VCaP (cell line): ENCODE measurements around the gene FREM3.
"Not testable (repeated sequence)": the region's sequence is repeated elsewhere in the genome, so short reads cannot be mapped to it uniquely, and the experiment has no call there.

Experiments used
- H3K27ac ChIP-seq: fragments of 450-650 bp; 2 replicates; pipeline ENCODE4 v1.5.1; 2017
- CTCF ChIP-seq: fragments of 450-650 bp; conservative IDR thresholded peaks from 2 replicates; pipeline ENCODE4 v1.5.1; 2017; ENCODE audit warnings: mild to moderate bottlenecking, moderate library complexity

The FREM3 gene

DNA sequence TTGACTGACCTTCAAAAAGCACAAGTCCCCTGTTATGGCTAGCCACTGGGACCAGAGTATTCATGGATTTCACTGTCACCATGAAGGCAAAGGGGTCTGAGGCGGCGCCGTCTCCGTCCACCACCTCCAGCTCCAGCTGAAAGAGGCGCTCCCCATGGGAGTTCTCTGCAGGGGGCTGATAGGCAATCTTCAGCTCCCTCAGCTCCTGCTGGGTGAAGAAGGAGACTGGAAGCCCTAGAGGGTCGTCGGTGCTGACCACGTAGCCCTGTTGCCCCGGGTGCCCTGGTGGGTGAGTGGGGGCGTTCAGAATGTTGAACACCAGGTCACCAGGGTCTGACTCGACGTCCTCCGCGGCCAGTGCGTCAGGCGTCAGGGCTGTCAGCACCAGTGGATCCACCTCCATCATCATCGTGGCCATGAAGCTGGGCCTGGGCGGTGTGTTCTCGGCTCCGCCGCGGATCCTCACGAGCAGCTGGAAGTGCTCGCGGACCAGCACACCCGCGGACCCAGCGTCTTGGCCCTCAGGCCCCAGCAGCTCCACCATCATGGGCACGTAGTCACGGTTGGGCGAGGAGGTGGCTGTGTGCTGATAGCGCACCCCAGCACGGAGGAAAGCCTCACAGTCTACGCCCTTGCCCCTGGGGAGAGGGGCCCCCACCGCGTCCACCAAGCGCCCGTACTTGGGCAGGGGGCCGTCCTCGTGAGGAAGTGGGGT is 987 bp downstream of the FREM3 start:
- H3K27ac ChIP-seq = no peak overlapping the region
- no peak for TF ChIP-seq CTCF

GRCh38 chr4:143693856-143694255 is 6.6 kb downstream of the FREM3 start:
- TF ChIP-seq CTCF = no peak

DNA sequence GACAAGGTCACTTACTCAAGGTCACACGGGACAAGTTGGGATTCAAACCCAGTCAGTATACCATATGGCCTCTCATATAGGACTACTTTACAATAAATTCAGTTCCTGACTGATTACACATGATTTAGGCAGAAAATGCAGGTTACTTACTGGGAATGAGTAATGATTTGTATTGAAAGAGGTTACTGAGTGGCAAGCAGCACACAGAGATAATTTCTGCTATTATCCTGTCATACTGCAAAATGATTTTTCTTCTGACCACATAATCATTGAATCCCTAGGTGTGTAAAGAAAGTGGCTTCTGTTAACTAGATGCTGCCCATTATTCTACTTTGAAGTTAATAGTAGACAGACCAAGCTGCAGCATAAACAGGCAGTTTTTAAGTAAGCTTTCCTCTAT is 8.2 kb downstream of the FREM3 start:
- no peak for TF ChIP-seq CTCF
- H3K27ac ChIP-seq = no peak overlapping the region

More at GRCh38 chr4:143693856-143694255, 6.6 kb downstream of the FREM3 start:
- H3K27ac ChIP-seq = no peak overlapping the region

GRCh38 chr4:143679434-143679833 is 21.0 kb downstream of the FREM3 start:
- H3K27ac ChIP-seq = no peak overlapping the region
- TF ChIP-seq CTCF = no peak

DNA sequence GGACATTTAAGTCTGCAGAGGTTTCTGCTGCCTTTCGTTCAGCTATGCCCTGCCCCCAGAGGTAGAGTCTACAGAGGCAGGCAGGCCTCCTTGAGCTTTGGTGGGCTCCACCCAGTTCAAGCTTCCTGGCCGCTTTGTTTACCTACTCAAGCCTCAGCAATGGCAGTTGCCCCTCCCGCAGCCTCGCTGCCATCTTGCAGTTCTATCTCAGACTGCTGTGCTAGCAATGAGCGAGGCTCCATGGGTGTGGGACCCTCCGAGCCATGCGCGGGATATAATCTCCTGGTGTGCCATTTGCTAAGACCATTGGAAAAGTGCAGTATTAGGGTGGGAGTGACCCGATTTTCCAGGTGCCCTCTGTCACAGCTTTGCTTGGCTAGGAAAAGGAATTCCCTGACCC is 26.8 kb downstream of the FREM3 start:
- H3K27ac ChIP-seq = not testable (repeated sequence)

GRCh38 chr4:143668930-143669552 is 31.4 kb downstream of the FREM3 start:
- TF ChIP-seq CTCF = no peak
- no peak overlapping the region for H3K27ac ChIP-seq

- no peak overlapping the region for H3K27ac ChIP-seq
These were observed 33.0 kb downstream of the FREM3 start for GRCh38 chr4:143667461-143667860.

More at GRCh38 chr4:143667461-143667860, 33.0 kb downstream of the FREM3 start:
- TF ChIP-seq CTCF = no peak
